Spinal cord (tissue), 10 donors: ENCODE measurements around the gene PGLYRP3. TPM values are rescaled to one million over a fixed set of nuclear protein-coding genes. Genes with fewer than 3 reads are reported as not detected.

Source experiments
- DNase-seq, 6 donors: peaks; one replicate each; pipeline versions ENCODE4 v3.0.0 to v3.0.0-alpha.2; 2013 to 2015; ENCODE audit warnings: low spot score in 6 of 6, low read depth in 4 of 6
- H3K27ac ChIP-seq: one replicate; pipeline ENCODE4 v1.5.1; 2013; ENCODE audit warnings: low read depth, low read length, control low read depth
- H3K27me3 ChIP-seq: one replicate; pipeline ENCODE4 v1.6.1; 2013; ENCODE audit warnings: low read length; ENCODE audit not compliant: control insufficient read depth, insufficient read depth
- H3K36me3 ChIP-seq: one replicate; pipeline ENCODE4 v1.6.1; 2013; ENCODE audit warnings: low read length; ENCODE audit not compliant: control insufficient read depth, insufficient read depth
- H3K4me1 ChIP-seq: one replicate; pipeline ENCODE4 v1.6.1; 2013; ENCODE audit warnings: low read length; ENCODE audit not compliant: control insufficient read depth, insufficient read depth
- H3K4me3 ChIP-seq: one replicate; pipeline ENCODE4 v1.5.1; 2013; ENCODE audit warnings: low read depth, low read length, control low read depth
- H3K9me3 ChIP-seq: one replicate; pipeline ENCODE4 v1.6.1; 2013; ENCODE audit warnings: low read length; ENCODE audit not compliant: control insufficient read depth, insufficient read depth
- WGBS: methylation state at CpG from one replicate; pipeline ENCODE4 v1.1.5; 2013; ENCODE audit warnings: missing lambda C conversion rate; ENCODE audit not compliant: insufficient coverage; 5-methylcytosine and 5-hydroxymethylcytosine counted together
- polyA plus RNA-seq, 2 donors: library from polyadenylated mRNA; unstranded; fragments of 120-200 nt; gene quantifications; one replicate each; pipeline ENCODE4 v1.2.1, GENCODE V29; 2013; ENCODE audit not compliant: insufficient read length in 2 of 2
- small RNA-seq: library from RNA; depleted of rRNA; stranded (forward); fragments of <200 nt; gene quantifications from one replicate; pipeline ENCODE3, GENCODE V24; 2014; ENCODE audit warnings: low replicate concordance
- total RNA-seq, 2 donors: library from RNA; depleted of rRNA in 1 of 2; stranded (reverse); fragments of 120-200 nt in 1 of 2; fragments of >200 nt in 1 of 2; gene quantifications; one replicate each; pipeline versions ENCODE4 v1.2.3 to v1.2.4, GENCODE V29; 2013 to 2014
- donor health status: healthy.

PGLYRP3 gene
- total and polyA plus RNA-seq, 4 donors: not detected

DNA sequence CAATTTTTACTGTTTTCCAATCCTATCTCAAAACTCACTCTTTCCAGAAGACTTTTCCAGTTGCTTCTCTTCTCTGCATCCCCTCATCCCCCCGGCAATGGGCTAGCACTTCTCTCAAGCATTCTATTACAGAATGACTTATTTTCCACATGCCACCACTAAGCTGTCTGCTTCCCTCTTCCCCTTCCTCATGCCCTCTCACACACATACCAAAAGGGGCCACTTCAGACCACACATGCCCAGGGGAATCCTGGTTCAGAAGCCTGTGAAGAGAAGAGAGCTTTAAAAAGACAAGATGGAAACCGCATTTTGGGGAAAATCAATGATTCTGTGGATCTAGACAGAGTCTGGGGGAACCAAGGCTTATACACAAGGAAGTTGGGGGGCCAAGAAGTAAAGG is 61.7 kb downstream of the PGLYRP3 start:
- H3K36me3 ChIP-seq: no peaks in the 10 kb centered on the region
- no peak overlapping the region for H3K27ac ChIP-seq
- no peak overlapping the region for H3K4me3 ChIP-seq
- 86% methylated on average over 1 of the region's 2 CpGs for WGBS
- DNase-seq: no peak
- no peaks in the 10 kb centered on the region for H3K9me3 ChIP-seq
- H3K4me1 ChIP-seq: no peaks in the 10 kb centered on the region
- H3K27me3 ChIP-seq: no peaks in the 10 kb centered on the region

DNA sequence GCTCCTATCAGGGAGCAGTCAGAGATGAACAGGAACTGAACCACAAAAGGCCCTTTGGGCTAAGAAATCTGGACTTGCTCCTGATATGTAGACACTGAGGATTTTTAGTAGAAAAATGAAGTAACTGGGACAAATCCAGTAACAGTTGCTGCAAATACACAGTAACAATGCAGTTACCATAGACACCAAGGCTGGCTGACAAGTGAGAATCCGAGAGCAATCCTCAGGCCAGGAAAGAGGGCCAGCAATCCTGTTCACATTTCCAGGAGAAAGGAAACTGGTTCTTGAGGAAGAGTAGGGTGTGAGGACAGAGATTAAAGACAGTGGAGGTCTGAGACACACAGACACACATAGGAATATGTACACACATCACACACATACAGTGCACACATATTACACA is 62.6 kb downstream of the PGLYRP3 start:
- H3K27me3 ChIP-seq: no peaks in the 10 kb centered on the region
- no peaks in the 10 kb centered on the region for H3K4me1 ChIP-seq
- H3K4me3 ChIP-seq: no peak overlapping the region
- DNase-seq: peak in 3 of 6 donors; percentile 9 to 76 (median 22)
- no CpG with 5 or more reads among the region's 1 CpG for WGBS
- H3K27ac ChIP-seq: no peak overlapping the region
- H3K9me3 ChIP-seq: no peaks in the 10 kb centered on the region
- no peaks in the 10 kb centered on the region for H3K36me3 ChIP-seq

DNA sequence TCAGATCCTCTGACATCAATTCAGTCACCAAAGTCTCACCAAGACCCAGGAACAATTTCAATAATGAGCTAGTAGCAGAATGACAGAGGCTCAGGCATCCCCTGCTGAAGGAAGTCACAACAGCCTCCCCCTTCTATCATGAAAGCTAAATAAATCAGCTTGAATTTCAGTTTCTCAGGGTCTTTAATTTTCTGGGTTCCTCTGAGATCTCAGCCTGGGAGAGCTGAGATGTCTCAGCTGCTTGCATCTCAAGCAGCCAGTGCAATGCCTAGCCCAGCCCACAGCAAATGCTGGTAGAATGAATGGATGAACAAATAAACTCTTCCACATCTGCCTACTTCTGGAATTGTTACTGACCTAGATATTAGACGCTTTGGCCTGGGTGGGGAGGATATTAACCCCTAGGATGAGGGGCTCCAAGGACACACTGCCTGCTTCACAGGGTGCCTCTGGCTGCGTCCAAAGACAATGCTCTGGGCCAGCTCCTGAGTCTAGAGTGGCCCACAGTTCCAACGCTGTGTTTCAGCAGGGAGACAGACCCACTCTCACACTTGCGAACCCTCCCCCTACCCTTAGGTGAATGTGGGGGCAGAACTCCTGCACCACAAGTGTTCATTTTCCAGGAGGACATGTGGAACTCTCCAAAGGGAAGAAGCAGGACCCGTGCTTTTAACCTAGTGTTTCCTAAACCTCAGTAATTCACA is 64.4 kb downstream of the PGLYRP3 start:
- H3K27ac ChIP-seq: no peak overlapping the region
- H3K36me3 ChIP-seq: no peaks in the 10 kb centered on the region
- H3K4me3 ChIP-seq: no peak overlapping the region
- H3K9me3 ChIP-seq: no peaks in the 10 kb centered on the region
- WGBS: 50% methylated on average over 1 of the region's 5 CpGs
- H3K27me3 ChIP-seq: no peaks in the 10 kb centered on the region
- H3K4me1 ChIP-seq: no peaks in the 10 kb centered on the region
- DNase-seq: peak in 1 of 6 donors; percentile 4

Small RNA genes lying within 50 kb of the gene (small RNA-seq; reads per million reads assigned to genes)
- gene RNU6-160P: not detected

Other genes with a start within 250 kb of the PGLYRP3 start
- gene SPRR2B, start 241.3 kb downstream of the PGLYRP3 start, total RNA-seq: not detected
- not detected for gene SPRR2B, start 241.3 kb downstream of the PGLYRP3 start, polyA plus RNA-seq
- not detected for gene SPRR2E, start 218.4 kb downstream of the PGLYRP3 start, total RNA-seq
- not detected for gene SPRR2E, start 218.4 kb downstream of the PGLYRP3 start, polyA plus RNA-seq
- gene SPRR2F, start 199.4 kb downstream of the PGLYRP3 start, total RNA-seq: under 1 TPM in 1 of 2 donors, not detected in 1; 0.22 TPM
- 1 to 10 TPM; 1.3 TPM for gene SPRR2F, start 199.4 kb downstream of the PGLYRP3 start, polyA plus RNA-seq
- gene SPRR2G, start 162.1 kb downstream of the PGLYRP3 start, total RNA-seq: not detected
- under 1 TPM in 1 of 2 donors, not detected in 1; 0.39 TPM for gene SPRR2G, start 162.1 kb downstream of the PGLYRP3 start, polyA plus RNA-seq
- gene LELP1, start 109.5 kb downstream of the PGLYRP3 start, total RNA-seq: not detected
- gene LELP1, start 109.5 kb downstream of the PGLYRP3 start, polyA plus RNA-seq: not detected
- not detected for gene PRR9, start 95.4 kb downstream of the PGLYRP3 start, total RNA-seq
- gene PRR9, start 95.4 kb downstream of the PGLYRP3 start, polyA plus RNA-seq: not detected
- under 1 TPM in 1 of 2 donors, not detected in 1; 0.22 TPM for gene LORICRIN, start 53.3 kb downstream of the PGLYRP3 start, total RNA-seq
- under 1 TPM; 0.62 to 0.77 TPM for gene LORICRIN, start 53.3 kb downstream of the PGLYRP3 start, polyA plus RNA-seq
- gene PGLYRP4, start 35.9 kb upstream of the PGLYRP3 start, total RNA-seq: not detected
- not detected for gene PGLYRP4, start 35.9 kb upstream of the PGLYRP3 start, polyA plus RNA-seq
- gene S100A9, start 44.9 kb upstream of the PGLYRP3 start, total RNA-seq: 100 to 1,000 TPM in 1 of 2 donors, 10 to 100 TPM in 1; 16.5 to 829 TPM
- 1 to 10 TPM; 2.1 to 4.3 TPM for gene S100A9, start 44.9 kb upstream of the PGLYRP3 start, polyA plus RNA-seq
- 10 to 100 TPM in 1 of 2 donors, 1 to 10 TPM in 1; 1.4 to 87.6 TPM for gene S100A12, start 62.7 kb upstream of the PGLYRP3 start, total RNA-seq
- gene S100A12, start 62.7 kb upstream of the PGLYRP3 start, polyA plus RNA-seq: not detected
- gene S100A8, start 78.1 kb upstream of the PGLYRP3 start, total RNA-seq: 100 to 1,000 TPM in 1 of 2 donors, 1 to 10 TPM in 1; 8.3 to 286 TPM
- 1 to 10 TPM; 1.3 to 3.8 TPM for gene S100A8, start 78.1 kb upstream of the PGLYRP3 start, polyA plus RNA-seq
- not detected for gene S100A7A, start 103.6 kb upstream of the PGLYRP3 start, total RNA-seq
- gene S100A7A, start 103.6 kb upstream of the PGLYRP3 start, polyA plus RNA-seq: not detected
- not detected for gene S100A7, start 147.7 kb upstream of the PGLYRP3 start, total RNA-seq
- gene S100A7, start 147.7 kb upstream of the PGLYRP3 start, polyA plus RNA-seq: not detected
- 100 to 1,000 TPM in 1 of 2 donors, 10 to 100 TPM in 1; 75.3 to 276 TPM for gene S100A6, start 223.0 kb upstream of the PGLYRP3 start, total RNA-seq
- 100 to 1,000 TPM; 106 to 149 TPM for gene S100A6, start 223.0 kb upstream of the PGLYRP3 start, polyA plus RNA-seq
- not detected for gene S100A5, start 228.0 kb upstream of the PGLYRP3 start, total RNA-seq
- gene S100A5, start 228.0 kb upstream of the PGLYRP3 start, polyA plus RNA-seq: not detected
- 10 to 100 TPM; 21.1 to 38.2 TPM for gene S100A4, start 232.9 kb upstream of the PGLYRP3 start, total RNA-seq
- 10 to 100 TPM in 1 of 2 donors, 1 to 10 TPM in 1; 6.0 to 17.9 TPM for gene S100A4, start 232.9 kb upstream of the PGLYRP3 start, polyA plus RNA-seq
- gene S100A3, start 236.3 kb upstream of the PGLYRP3 start, total RNA-seq: not detected
- gene S100A3, start 236.3 kb upstream of the PGLYRP3 start, polyA plus RNA-seq: under 1 TPM in 1 of 2 donors, not detected in 1; 0.29 TPM